HG03378 (cell line): Measurements from ENCODE around the gene TSPO2.

ENCODE experiments used
- ATAC-seq: cut with Tn5 transposase; IDR thresholded peaks from one replicate; pipeline ENCODE4 v1.9.1; 2021; ENCODE audit warnings: mild to moderate bottlenecking, moderate library complexity; ENCODE audit not compliant: unreplicated experiment

TSPO2 gene

GRCh38 chr6:41074692-41075436 is 32.6 kb downstream of the TSPO2 start:
- ATAC-seq: no peak

GRCh38 chr6:41075651-41076626 is 33.7 kb downstream of the TSPO2 start:
- ATAC-seq: no peak

GRCh38 chr6:41077536-41077935 is 35.3 kb downstream of the TSPO2 start:
- no peak for ATAC-seq

GRCh38 chr6:41078101-41078500 is 35.8 kb downstream of the TSPO2 start:
- no peak for ATAC-seq

- no peak for ATAC-seq
Measured at GRCh38 chr6:41079080-41079479, 36.8 kb downstream of the TSPO2 start.

- ATAC-seq: no peak
Measured at GRCh38 chr6:41080621-41081020, 38.4 kb downstream of the TSPO2 start.

- ATAC-seq: no peak
Measured at GRCh38 chr6:41083072-41083471, 40.8 kb downstream of the TSPO2 start.

GRCh38 chr6:41085182-41085581 is 42.9 kb downstream of the TSPO2 start:
- ATAC-seq: no peak

- no peak for ATAC-seq
Measured at GRCh38 chr6:41088451-41088850, 46.2 kb downstream of the TSPO2 start.

- no peak for ATAC-seq
Measured at GRCh38 chr6:41090841-41091761, 48.8 kb downstream of the TSPO2 start.

GRCh38 chr6:41092421-41093140 is 50.3 kb downstream of the TSPO2 start:
- no peak for ATAC-seq

- ATAC-seq: no peak
Measured at GRCh38 chr6:41093729-41094128, 51.5 kb downstream of the TSPO2 start.
